IMR-90 (cell line): ENCODE data around the gene SNX21. TPM values are rescaled to one million over a fixed set of nuclear protein-coding genes. Genes with fewer than 3 reads are reported as not detected.

Experiments used
- ATAC-seq: fragments of 200-7000 bp; cut with Tn5 transposase; 2 replicates; pipeline ENCODE4 v1.9.1; 2020; ENCODE audit warnings: low read depth, mild to moderate bottlenecking, moderate library complexity
- BruUV-seq: library from RNA; stranded (reverse); fragments of 400-500 nt; replicated peaks from 2 replicates; lab custom pipeline; 2021; lab: Mats Ljungman, UMichigan
- CTCF ChIA-PET: fragments of 300-600 bp; formaldehyde crosslinking; extraction: SDS; loops from one replicate; lab custom pipeline; 2021; ENCODE audit warnings: antibody characterized with exemption; lab: Yijun Ruan, JAX
- POLR2A ChIA-PET: fragments of 300-600 bp; sonication (Branson Sonifier 250); formaldehyde crosslinking; loops from one replicate; lab custom pipeline; 2022; ENCODE audit warnings: antibody characterized with exemption; ENCODE audit not compliant: unreplicated experiment; lab: Charles Lee
- DNase-seq: peaks from one replicate; pipeline ENCODE4 v3.0.0; 2013
- H2AFZ ChIP-seq: replicated peaks from 2 replicates; pipeline ENCODE3; 2013; ENCODE audit warnings: low read length, mild to moderate bottlenecking; ENCODE audit not compliant: poor library complexity
- H2AK5ac ChIP-seq: 2 replicates; pipeline ENCODE4 v1.6.1; 2013; ENCODE audit warnings: low read depth, low read length, inconsistent platforms
- H2AK9ac ChIP-seq: replicated peaks from 2 replicates; pipeline ENCODE3; 2013; ENCODE audit warnings: mild to moderate bottlenecking, low read depth, low read length, moderate library complexity; ENCODE audit not compliant: poor library complexity
- H2BK120ac ChIP-seq: 2 replicates; pipeline ENCODE4 v1.6.1; 2013; ENCODE audit warnings: low read depth, low read length, inconsistent platforms
- H2BK15ac ChIP-seq: 3 replicates; pipeline ENCODE4 v1.6.1; 2013; ENCODE audit warnings: low read depth, low read length, inconsistent platforms
- H2BK20ac ChIP-seq: 2 replicates; pipeline ENCODE4 v1.6.1; 2013; ENCODE audit warnings: low read depth, mild to moderate bottlenecking, inconsistent platforms, low read length, moderate library complexity
- H2BK5ac ChIP-seq: 2 replicates; pipeline ENCODE4 v1.6.1; 2013; ENCODE audit warnings: mild to moderate bottlenecking, low read depth, low read length, inconsistent platforms; ENCODE audit not compliant: poor library complexity, severe bottlenecking
- H3K14ac ChIP-seq: replicated peaks from 2 replicates; pipeline ENCODE4 v1.6.1; 2013; ENCODE audit warnings: low read depth, low read length, inconsistent platforms
- H3K18ac ChIP-seq: 2 replicates; pipeline ENCODE4 v1.6.1; 2013; ENCODE audit warnings: low read depth, low read length, control low read depth
- H3K23ac ChIP-seq: 2 replicates; pipeline ENCODE4 v1.6.1; 2013; ENCODE audit warnings: low read depth, low read length, inconsistent platforms
- H3K27ac ChIP-seq: 2 replicates; pipeline ENCODE4 v1.5.1; 2013; ENCODE audit warnings: mild to moderate bottlenecking, control low read depth, low read length; ENCODE audit not compliant: insufficient read depth
- H3K27me3 ChIP-seq: 2 replicates; pipeline ENCODE4 v1.6.1; 2013; ENCODE audit warnings: low read length; ENCODE audit not compliant: control insufficient read depth, insufficient read depth
- H3K36me3 ChIP-seq: 2 replicates; pipeline ENCODE4 v1.6.1; 2013; ENCODE audit warnings: low read length, mixed read lengths; ENCODE audit not compliant: control insufficient read depth, insufficient read depth
- H3K4ac ChIP-seq: 2 replicates; pipeline ENCODE4 v1.6.1; 2013; ENCODE audit warnings: low read depth, low read length, inconsistent platforms
- H3K4me1 ChIP-seq: 2 replicates; pipeline ENCODE4 v1.6.1; 2013; ENCODE audit warnings: low read length, mixed read lengths; ENCODE audit not compliant: control insufficient read depth, insufficient read depth
- H3K4me2 ChIP-seq: 2 replicates; pipeline ENCODE4 v1.6.1; 2013; ENCODE audit warnings: low read depth, mild to moderate bottlenecking, control low read depth, low read length, moderate library complexity
- H3K4me3 ChIP-seq: 2 replicates; pipeline ENCODE4 v1.5.1; 2013; ENCODE audit warnings: low read depth, mild to moderate bottlenecking, control low read depth, low read length, moderate library complexity; ENCODE audit not compliant: insufficient read depth
- H3K56ac ChIP-seq: 2 replicates; pipeline ENCODE4 v1.6.1; 2013; ENCODE audit warnings: low read length, inconsistent platforms; ENCODE audit not compliant: insufficient read depth; ENCODE audit errors: extremely low read depth
- H3K79me1 ChIP-seq, 2 experiments: 2 replicates each; pipeline ENCODE4 v1.6.1; 2013; ENCODE audit warnings: low read length in 2 of 2, inconsistent platforms in 1 of 2, low read depth in 1 of 2
- H3K9ac ChIP-seq: 2 replicates; pipeline ENCODE4 v1.6.1; 2013; ENCODE audit warnings: low read depth, low read length, control low read depth
- H3K9me1 ChIP-seq: 2 replicates; pipeline ENCODE4 v1.6.1; 2013; ENCODE audit warnings: low read length, inconsistent platforms; ENCODE audit not compliant: insufficient read depth
- H3K9me3 ChIP-seq: 2 replicates; pipeline ENCODE4 v1.6.1; 2013; ENCODE audit warnings: low read length; ENCODE audit not compliant: control insufficient read depth, insufficient read depth
- H4K20me1 ChIP-seq: 2 replicates; pipeline ENCODE4 v1.6.1; 2013; ENCODE audit warnings: low read length, inconsistent platforms; ENCODE audit not compliant: insufficient read depth
- H4K5ac ChIP-seq: 2 replicates; pipeline ENCODE4 v1.6.1; 2013; ENCODE audit warnings: mild to moderate bottlenecking, low read depth, low read length, control low read depth
- H4K8ac ChIP-seq, 2 experiments: 2 replicates each; pipeline ENCODE4 v1.6.1; 2013; ENCODE audit warnings: low read depth in 2 of 2, low read length in 2 of 2, control low read depth in 1 of 2, inconsistent platforms in 1 of 2
- H4K91ac ChIP-seq: 2 replicates; pipeline ENCODE4 v1.6.1; 2013; ENCODE audit warnings: low read depth, low read length, inconsistent platforms; ENCODE audit not compliant: insufficient read depth
- BHLHE40 ChIP-seq: fragments of 150-350 bp; IDR thresholded peaks from 2 replicates; pipeline ENCODE4 v1.6.1; 2016; ENCODE audit warnings: mild to moderate bottlenecking, low read depth, low read length
- CTCF ChIP-seq: conservative IDR thresholded peaks from 2 replicates; pipeline ENCODE4 v1.5.1; 2012; ENCODE audit warnings: mild to moderate bottlenecking, low read depth, low read length, improper control_type of control experiment
- MAZ ChIP-seq: IDR thresholded peaks from 2 replicates; pipeline ENCODE4 v1.6.1; 2012; ENCODE audit warnings: low read depth, mild to moderate bottlenecking, low read length, improper control_type of control experiment, moderate library complexity, borderline replicate concordance
- MXI1 ChIP-seq: IDR thresholded peaks from 2 replicates; pipeline ENCODE4 v1.6.1; 2012; ENCODE audit warnings: low read depth, mild to moderate bottlenecking, low read length, moderate library complexity, borderline replicate concordance
- RAD21 ChIP-seq: IDR thresholded peaks from 2 replicates; pipeline ENCODE4 v1.6.1; 2012; ENCODE audit warnings: low read length, improper control_type of control experiment
- SMC3 ChIP-seq: fragments of 150-350 bp; IDR thresholded peaks from 2 replicates; pipeline ENCODE4 v1.6.1; 2016; ENCODE audit warnings: low read depth, mild to moderate bottlenecking, antibody characterized with exemption, low read length, moderate library complexity
- USF2 ChIP-seq: fragments of 150-350 bp; IDR thresholded peaks from 2 replicates; pipeline ENCODE4 v1.6.1; 2017; ENCODE audit warnings: mild to moderate bottlenecking, antibody characterized with exemption, low read length, low read depth
- WGBS, 2 experiments: methylation state at CpG; one replicate each; pipeline versions ENCODE4 v1.1.5 to v1.1.7; 2013; ENCODE audit warnings: missing lambda C conversion rate in 2 of 2; ENCODE audit not compliant: insufficient read length in 1 of 2; ENCODE audit errors: extremely low coverage in 2 of 2; 5-methylcytosine and 5-hydroxymethylcytosine counted together
- dilution Hi-C: fragments of 300-500 bp; cut with HindIII; formaldehyde crosslinking; loops from one replicate; pipeline ENCODE4 v1.14.3; 2018; ENCODE audit warnings: low sequenced_read_pairs; ENCODE audit not compliant: unreplicated experiment
- in situ Hi-C: fragments of 300-500 bp; cut with MboI; formaldehyde crosslinking; loops from 3 replicates; pipeline ENCODE4 v1.14.3; 2019; ENCODE audit warnings: low sequenced_read_pairs, inconsistent platforms, mixed read lengths
- intact Hi-C: fragments of 100-400 bp; cut with micrococcal nuclease; formaldehyde crosslinking; loops from 2 replicates; pipeline ENCODE4 v1.10.0; 2022
- polyA plus RNA-seq, 3 experiments: library from polyadenylated mRNA; depleted of rRNA; stranded (reverse); fragments of >200 nt; gene quantifications; 2 replicates each; pipeline ENCODE4 v1.2.3, GENCODE V29; 2012; ENCODE audit warnings: low replicate concordance in 1 of 3
- total RNA-seq: library from RNA; depleted of rRNA; stranded (reverse); fragments of >200 nt; gene quantifications from 2 replicates; pipeline ENCODE4 v1.2.3, GENCODE V29; 2012

The SNX21 gene
- total and polyA plus RNA-seq, 2 of the 4 experiments (the other 2 are of a cell fraction), result 11.1 to 17.9 TPM

DNA sequence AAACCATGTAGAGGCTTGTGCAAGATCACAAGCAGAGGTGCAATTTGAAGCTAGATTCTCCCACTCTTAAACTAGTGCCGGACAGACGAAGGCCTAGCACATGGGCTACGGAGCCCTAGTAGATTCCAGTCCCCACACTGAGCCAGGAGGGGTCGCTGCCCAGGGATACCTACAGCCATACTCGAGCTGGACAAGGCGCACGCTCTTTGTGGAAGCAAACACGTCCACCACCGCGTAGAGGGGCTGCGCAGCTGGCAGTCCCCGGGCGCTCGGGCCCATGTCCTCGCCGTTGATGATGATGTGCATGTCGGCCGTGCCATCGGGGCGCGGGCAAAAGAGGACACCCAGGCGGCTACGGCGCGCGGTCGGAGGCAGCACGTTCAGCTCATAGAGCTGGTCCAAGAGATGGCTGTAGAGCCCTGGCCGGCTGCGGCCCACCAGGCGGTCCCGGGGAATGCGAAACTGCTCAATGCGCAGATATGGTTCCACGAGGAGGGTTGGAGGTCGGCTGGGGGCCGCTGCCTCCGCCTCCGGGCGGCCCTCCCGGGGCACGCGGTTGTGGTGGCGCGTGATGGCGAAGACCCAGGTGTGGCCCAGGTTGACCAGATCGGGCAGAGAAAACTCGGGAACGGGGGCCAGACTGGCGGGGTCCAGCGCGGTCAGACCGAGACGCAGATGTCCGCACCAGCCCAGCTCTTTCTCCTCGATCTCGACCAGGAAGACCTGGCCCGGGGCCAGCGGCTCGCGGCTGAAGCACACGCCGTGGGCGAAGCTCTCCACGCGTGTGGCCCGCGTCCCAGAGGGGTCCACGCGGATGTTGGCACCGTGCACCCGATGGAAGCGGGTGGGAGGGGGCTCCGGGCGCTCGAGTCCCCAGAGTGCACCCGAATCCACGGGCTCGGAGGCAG, 56.7 kb downstream of the SNX21 start:
- DNase-seq (peak; percentile 78), ATAC-seq (peak; percentile 66)
- peak overlapping the region; percentile 29 for H4K5ac ChIP-seq
- 0 out of 2 replicates have a peak, but pooled peaks cover 8% of the 10 kb centered on the region for H4K20me1 ChIP-seq
- peak overlapping the region; percentile 65 for H3K9ac ChIP-seq
- WGBS, 2 experiments, result 1% methylated on average over 28 of the region's 79 CpGs; no CpG with 5 or more reads in 1 of the 2 experiments
- H2AK5ac ChIP-seq, result peak overlapping the region; percentile 51; the same call in 1 of the 2 replicates
- H3K27me3 ChIP-seq, result no peaks in the 10 kb centered on the region
- no TSS peak for BruUV-seq
- H3K4ac ChIP-seq, result peak overlapping the region; percentile 92
- H4K91ac ChIP-seq, result peak overlapping the region; percentile 70
- intact Hi-C loops (loop anchor here (2.0 to 5.0 kb wide), 3 partner anchors 44 to 82 kb away; partner anchors contain the start of genes PCIF1 and ZNF335), in situ Hi-C loops (no loop called here), dilution Hi-C loops (no loop called here)
- POLR2A ChIA-PET, result interaction anchor here (0.6 to 1.2 kb wide), 4 partner anchors 9 to 34 kb away, joined by 4 to 10 read pairs (median 6); partner anchors contain the start of gene ZSWIM1
- peak overlapping the region; percentile 61 to 90 for H4K8ac ChIP-seq
- H3K27ac ChIP-seq, result peak overlapping the region; percentile 61
- peak overlapping the region; percentile 75 for H3K14ac ChIP-seq
- H3K23ac ChIP-seq, result peak overlapping the region; percentile 45; the same call in 1 of the 2 replicates
- no peak overlapping the region for H2BK20ac ChIP-seq
- H3K9me1 ChIP-seq, result 0 out of 2 replicates have a peak, but pooled peaks cover 2% of the 10 kb centered on the region
- H2BK5ac ChIP-seq, result peak overlapping the region; percentile 40
- peak overlapping the region; percentile 99 for H2AFZ ChIP-seq
- peak overlapping the region; percentile 71 for H3K4me2 ChIP-seq
- CTCF ChIA-PET, result interaction anchor here (0.6 to 1.7 kb wide), 6 partner anchors 9 to 913 kb away, joined by 3 to 8 read pairs (median 3); partner anchors contain the start of gene ZSWIM1
- no peak overlapping the region; the same call in 2 of the 3 replicates for H2BK15ac ChIP-seq
- TF ChIP-seq MXI1 (peak; percentile 78), MAZ (no peak), BHLHE40 (no peak), RAD21 (peak; percentile 53), SMC3 (peak; percentile 56), CTCF (peak; percentile 64), USF2 (peak; percentile 6; the same call in 1 of the 2 replicates)
- peak overlapping the region; percentile 42 for H3K18ac ChIP-seq
- peak overlapping the region; percentile 42; the same call in 1 of the 2 replicates for H3K56ac ChIP-seq
- peaks cover 29% of the 10 kb centered on the region for H3K36me3 ChIP-seq
- peak overlapping the region; percentile 88 for H2AK9ac ChIP-seq
- peak overlapping the region; percentile 74 for H3K4me3 ChIP-seq
- peaks cover 14 to 64% of the 10 kb centered on the region in 2 experiments for H3K79me1 ChIP-seq
- H3K4me1 ChIP-seq, result peaks cover 3% of the 10 kb centered on the region; the same call in 1 of the 2 replicates
- H3K9me3 ChIP-seq, result no peaks in the 10 kb centered on the region
- peak overlapping the region; percentile 43; the same call in 1 of the 2 replicates for H2BK120ac ChIP-seq
